Stimulated activated CD4-positive, alpha-beta T cell treated with anti-CD3 and anti-CD28 coated beads, Interleukin-1b, Interleukin-23, amount 100 ng/mL, for 1 hour (primary cell): Measurements from ENCODE around the gene NKAPL.

ENCODE experiments used
- DNase-seq, 2 donors: peaks; one replicate each; pipeline ENCODE4 v3.0.0-alpha.2; 2020; ENCODE audit warnings: low read depth in 2 of 2

Gene NKAPL

DNA sequence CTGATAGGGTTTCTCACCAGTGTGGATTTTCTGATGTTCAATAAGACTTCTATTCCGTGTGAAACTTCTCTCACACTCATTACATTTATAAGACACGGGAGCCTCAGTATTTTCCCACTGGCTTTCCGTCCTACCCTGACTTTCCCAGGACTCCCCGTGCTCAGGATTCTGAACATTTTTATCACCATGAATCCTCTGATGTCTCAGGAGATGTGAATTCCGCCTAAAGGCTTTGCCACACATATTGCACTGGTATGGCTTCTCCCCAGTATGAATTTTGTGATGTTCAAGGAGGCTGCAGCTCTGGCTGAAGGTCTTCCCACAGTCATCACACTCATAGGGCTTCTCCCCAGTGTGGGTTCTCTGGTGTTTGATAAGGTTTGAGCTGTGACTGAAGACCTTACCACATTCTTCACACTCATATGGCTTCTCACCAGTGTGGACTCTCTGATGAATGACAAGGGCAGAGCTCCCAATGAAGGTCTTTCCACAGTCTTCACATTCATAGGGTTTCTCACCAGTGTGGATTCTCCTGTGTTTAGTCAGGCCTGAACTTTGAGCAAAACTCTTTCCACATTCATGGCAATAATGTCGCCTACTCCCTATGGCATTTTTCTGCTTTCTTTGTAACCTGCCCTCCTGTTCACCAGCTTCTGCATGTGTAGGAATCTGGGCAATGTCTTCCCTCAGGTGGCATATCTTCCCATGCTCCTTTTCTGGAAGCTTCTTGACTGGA is 13.7 kb upstream of the NKAPL start:
- DNase-seq, result no peak

DNA sequence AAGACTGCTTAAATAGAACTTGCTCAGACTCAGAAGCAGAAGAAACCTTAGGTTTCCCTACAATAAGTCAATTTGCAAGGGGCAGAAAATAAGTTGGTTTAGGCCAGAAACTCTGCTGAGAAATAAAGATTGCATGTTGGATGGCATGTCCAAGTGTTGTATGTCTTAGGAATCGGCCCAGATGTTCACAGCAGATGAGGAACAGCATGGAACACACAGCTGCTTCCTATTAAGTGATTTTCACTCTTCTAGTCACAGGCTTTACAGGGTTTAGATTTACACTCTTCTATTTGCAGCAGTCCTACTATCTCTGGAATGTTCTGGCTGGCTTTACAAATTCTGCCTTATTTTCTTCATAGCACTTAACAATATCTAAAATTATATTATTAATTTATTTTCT is 10.2 kb upstream of the NKAPL start:
- DNase-seq, result no peak

DNA sequence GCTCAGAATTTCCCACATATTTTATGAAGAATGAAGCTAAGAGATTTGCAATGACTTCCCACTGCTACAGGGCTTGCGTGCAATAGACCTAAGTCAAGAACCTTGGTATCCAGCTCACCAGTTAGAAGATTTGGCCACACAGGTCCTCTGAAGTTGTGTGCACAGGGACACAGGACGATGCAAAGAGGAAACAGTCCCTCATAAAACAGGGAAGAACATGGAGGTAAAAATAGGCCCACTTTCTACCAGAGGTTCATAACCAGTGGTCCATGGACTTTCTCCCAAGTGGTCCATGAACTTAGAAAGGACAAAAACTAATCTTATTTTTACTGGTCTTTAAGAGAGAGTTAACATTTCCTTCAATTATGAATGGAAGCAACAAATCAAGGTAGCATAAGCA is 8.3 kb upstream of the NKAPL start:
- DNase-seq, result no peak

DNA sequence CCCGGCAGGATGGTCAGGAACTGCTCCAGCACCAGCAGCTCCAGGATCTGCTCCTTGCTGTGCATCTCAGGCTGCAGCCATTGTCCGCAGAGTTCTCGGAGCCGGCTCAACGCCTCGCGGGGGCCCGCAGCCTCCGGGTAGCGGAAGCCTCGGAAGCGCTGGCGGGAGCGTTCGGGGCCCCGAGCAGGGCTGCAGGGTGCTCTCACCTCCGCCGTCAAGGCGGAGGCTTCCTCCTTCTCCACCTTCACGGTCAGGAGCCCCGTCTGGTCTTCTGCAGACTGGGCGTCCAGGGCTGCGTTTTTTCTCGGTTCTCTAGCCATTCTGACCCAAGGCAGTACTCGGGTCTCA is 7.5 kb upstream of the NKAPL start:
- no peak for DNase-seq

DNA sequence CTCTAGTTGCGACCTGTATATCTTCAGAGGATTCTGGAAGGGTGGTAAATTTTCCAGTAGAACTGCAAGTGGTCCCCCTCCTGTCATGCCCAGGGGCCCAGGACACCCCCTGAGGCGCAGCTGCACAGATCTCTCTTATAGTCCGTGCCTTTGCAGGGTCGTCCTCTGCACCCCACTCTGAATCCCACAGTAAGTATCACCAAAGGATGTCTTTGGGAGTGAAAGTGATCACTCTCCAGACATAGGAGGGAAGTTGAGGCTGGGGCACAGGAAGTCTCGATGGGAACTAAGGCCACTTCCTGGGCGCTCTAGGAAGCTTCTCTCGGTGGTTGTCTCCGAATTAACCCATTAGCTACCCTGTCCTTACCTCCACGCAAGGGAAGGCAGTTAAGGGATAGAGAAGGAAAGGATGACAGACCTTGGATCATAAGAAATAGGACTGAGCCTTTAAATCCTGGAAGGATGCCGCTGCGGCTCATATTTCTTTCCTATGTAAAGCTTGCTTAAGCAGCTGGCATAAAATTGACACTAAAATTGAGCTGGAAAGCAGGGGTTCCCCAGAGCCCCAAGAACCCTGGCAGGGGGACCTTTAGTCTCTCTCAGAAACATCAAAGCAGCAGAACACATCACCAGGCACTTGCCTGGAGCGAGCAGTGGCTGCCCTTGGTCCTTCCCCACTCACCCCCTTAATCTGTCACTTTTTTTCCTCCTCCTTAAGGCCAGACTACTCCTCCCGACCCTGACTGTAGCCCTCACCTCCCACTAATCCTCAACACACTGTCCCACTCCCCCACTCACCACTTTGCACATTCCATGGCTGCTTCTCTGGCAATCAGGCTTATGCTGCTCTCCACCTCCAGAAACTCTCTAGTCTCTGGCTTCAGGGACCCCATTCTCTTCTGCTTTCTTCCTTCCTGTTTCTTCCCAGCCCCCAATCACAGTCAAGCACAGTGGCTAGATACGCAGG is 6.8 kb upstream of the NKAPL start, which contains the start of gene ZKSCAN4:
TSS of gene ZKSCAN4 (minus strand) at position 261 of the 967 bp plus-strand sequence. CDS start 289 bp downstream, outside the sequence.
- peak; percentile 56 to 74 for DNase-seq

DNA sequence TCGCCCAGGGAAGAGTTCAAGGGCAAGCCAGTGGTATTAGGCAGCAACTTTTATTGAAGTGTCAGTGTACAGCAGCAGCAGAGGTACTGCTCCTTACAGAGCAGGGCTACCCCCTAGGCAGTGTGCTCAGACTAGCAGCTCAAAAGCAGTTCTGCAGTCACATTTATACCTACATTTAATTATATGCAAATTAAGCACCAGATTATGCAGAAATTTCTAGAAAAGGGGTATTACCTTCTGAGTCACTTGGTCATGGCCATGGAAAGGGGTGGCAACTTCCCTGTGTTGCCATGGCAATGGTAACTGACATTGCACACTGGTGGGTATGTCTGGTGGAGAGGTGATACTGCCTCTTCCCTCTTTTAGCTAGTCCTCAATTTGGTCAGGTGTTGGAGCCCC is 5.0 kb upstream of the NKAPL start:
- no peak for DNase-seq

DNA sequence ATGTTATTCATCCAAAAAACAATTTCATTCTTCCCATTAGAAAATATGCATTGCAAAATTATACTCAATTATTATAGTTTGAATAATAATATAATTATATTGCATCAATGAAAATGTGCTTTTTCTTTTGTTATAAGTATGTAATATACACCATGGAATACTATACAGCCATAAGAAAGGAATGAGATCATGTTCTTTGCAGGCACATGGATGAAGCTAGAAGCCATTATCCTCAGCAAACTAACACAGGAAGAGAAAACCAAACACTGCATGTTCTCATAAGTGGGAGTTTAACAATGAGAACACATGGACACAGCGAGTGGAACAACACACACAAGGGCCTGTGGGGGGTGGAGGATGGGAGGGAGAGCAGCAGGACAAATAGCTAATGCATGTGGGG is 2.1 kb upstream of the NKAPL start:
- DNase-seq, result no peak

DNA sequence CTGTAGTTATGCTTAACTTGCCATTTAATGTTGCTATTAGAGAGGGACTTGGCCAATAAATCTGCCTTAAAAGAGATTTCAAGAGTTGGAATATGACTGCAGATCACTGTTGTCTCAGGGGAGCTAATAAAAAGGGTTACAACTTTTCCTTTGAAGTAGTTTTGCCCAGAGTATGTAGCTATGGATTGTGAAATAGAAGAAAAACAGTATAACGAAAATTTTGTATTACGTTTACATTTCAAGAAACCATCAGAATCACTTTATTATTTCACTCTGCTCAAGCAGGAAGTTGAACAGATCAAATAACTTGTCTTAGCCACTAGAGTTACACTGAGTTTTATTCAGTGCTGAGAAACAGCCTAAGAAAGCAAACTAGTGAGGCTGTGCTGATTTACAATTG is 4.8 kb downstream of the NKAPL start:
- no peak for DNase-seq

DNA sequence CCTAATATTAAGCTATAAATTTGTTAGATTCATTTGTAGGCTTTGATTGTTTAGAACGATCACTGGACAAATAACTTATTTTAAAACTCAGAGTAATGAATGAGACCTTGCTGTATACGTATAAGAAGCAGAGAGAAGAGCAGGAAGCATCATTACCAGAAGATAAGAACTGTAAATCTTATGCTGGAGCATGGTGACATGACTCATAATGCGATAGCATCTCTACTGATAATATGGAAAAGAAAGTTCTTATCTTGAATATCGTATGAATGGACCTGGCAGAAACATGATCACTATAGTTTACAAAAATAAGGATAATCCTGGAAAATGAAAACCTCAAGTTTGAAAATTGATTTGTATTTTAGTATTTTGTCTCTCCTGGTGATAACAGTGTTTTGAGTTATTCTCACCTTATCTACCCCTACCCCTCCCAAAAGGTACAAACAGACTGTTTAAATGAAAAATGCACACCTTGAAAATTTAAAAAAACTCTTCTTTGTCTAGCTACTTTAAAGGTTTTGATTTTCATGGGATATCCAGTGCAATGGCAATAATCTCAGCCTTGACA is 5.8 kb downstream of the NKAPL start:
- no peak for DNase-seq

DNA sequence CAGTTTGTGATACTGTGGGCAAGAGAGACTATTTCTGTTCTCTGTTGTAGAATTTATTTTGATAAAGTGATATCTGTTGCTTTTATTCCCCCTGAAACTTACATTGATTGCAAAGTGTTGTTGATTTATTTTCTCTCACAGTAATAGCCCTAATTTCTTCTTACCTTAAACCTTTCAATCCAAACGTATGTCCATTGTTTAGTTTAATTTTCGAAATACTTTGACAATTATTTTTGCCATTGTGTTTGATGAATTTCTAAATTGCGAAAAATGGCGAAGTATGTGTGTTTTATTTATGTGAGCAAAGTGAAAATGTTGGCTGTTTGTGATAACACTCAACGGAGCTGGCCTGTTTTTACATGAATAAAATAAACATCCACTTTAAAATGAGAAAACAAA is 7.5 kb downstream of the NKAPL start:
- DNase-seq, result no peak

DNA sequence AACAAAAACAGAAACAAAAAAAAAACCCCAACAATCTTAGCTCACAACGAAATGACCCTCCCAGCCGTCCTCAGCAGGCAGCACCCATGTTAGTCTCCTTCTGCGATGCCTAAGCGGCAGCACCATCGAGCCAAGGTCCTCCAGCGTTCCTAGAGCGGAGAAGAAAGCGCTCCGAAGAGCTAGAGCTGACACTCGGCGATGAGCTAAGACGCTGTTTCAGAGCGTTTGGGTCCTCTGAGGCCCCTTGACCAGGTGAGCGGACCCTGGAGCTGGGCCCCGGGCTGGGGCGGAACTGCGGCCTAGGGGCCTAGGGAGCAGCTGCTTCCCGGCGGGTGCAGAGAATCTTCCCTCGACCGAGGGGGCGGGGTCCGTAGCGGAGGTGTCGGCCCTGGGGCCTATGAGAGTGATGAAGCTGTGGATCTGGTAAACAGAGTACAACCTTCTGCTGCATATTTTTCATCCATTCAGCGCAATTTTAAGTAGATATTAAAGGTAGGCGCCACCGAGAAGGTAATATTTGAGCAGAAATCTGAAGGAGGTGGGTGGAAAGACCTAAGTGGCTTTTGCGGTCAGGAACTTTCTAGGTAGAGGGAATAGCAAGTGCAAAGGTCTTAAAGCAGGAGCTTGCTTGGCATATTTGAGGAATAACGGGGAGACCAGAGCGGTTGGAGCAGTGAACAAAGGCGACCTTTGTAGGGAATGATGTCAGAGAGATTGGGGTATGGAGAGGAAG is 8.0 kb downstream of the NKAPL start, which contains the start of gene ZSCAN26:
TSS of gene ZSCAN26 (plus strand) at position 182 of the 733 bp plus-strand sequence. CDS start 4,777 bp downstream, outside the sequence.
- peak; percentile 64 to 76 for DNase-seq

DNA sequence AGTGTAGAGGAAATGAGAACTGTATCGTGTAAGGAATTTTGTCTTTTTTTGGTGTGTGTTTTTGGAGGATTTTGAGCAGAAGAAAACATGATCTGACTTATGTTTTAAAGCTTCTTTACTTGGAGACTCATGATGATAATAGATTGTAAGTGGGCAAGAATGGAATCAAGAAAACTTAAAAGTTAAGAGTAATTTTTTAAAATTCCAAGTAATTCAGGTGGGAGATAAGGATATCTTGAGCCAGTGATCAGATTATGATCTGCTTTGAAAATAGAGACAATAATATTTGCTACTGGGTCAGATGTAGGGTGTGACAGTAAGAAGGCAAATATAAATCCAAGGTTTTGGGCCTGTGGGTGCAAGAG is 8.6 kb downstream of the NKAPL start:
- no peak for DNase-seq

DNA sequence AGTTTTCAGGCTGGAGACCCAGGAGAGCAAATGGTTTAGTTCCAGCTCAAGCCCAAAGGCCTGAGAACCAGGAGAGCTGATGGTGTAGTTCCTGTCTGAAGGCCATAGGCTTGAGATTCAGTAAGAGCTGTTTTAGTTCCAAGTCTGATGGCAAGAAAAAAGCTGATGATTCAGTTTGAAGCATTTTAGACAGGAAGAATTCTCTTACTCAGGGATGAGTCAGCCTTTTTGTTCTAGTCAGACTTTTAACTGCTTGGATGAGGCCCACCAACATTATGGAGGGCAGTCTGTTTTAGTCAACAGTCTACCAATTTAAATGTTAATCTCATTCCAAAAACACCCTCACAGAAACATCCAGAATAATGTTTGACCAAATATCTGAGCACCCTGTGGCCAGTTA is 10.4 kb downstream of the NKAPL start:
- no peak for DNase-seq

DNA sequence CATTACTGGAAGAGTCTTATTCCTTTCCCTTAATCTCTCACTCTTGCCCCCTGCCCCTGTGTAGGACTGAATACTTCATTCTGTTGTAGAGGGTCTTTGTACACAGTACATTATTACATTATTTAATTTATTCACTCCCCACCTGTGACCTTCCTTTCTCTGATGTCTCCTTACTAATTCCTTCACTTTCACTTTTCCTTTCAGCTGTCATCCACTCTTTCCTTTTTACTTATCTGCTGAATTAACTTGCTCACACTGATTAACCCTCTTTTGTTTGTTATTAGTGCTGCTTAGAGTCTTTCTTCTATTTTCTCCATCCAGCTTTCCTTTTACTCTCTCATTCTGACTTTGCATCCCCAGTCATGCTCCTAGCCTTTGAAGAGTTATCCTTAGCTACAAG is 15.8 kb downstream of the NKAPL start:
- no peak for DNase-seq

DNA sequence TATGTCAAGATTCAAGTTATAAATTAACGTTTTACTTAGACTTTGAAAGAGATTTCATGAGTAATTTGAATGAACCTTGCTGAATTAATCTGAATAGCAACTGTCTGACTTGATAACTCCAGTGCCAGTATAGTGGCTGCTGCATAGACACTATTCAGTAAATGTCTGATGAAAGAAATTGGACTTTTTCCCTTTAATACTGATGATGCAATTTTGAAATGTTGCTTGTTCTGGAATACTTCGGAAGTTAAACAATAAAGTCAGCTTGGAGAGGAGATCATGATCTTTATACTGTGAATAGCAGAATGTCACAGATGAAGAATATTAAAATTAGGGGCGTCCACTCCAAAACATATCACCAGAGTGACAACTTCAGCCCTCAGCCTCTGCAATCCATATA is 18.6 kb downstream of the NKAPL start:
- DNase-seq, result no peak

DNA sequence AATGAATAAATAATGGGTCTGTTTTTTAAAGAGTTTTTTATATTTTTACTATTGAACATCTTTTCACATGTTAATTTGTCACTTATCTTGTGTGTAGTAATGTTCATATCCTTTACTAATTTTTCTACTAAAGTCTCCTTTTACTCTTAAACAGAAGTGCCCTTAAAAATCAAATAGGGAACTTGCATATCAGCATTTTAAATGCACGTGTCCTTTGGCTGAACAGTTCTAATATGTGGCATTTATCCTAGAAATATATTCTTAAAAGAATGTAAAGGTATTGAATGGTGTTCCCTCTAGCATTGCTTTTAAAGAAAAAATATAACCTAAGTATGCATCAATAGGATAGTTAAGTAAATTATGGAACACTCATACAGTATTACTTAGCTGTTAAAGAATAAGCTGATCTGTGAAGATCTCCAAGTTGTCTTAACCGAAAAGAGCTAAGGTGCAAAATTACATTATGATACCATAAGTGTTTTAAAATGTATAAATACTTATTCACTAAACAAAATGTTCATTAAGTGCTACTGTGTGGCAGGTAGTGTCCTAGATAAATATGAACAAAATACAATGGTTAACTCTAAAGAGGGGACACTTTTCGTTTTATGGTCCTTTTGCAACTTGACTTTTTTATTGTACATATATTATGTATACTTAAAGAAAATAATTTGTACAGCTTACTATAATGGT is 21.6 kb downstream of the NKAPL start:
- DNase-seq, result no peak

DNA sequence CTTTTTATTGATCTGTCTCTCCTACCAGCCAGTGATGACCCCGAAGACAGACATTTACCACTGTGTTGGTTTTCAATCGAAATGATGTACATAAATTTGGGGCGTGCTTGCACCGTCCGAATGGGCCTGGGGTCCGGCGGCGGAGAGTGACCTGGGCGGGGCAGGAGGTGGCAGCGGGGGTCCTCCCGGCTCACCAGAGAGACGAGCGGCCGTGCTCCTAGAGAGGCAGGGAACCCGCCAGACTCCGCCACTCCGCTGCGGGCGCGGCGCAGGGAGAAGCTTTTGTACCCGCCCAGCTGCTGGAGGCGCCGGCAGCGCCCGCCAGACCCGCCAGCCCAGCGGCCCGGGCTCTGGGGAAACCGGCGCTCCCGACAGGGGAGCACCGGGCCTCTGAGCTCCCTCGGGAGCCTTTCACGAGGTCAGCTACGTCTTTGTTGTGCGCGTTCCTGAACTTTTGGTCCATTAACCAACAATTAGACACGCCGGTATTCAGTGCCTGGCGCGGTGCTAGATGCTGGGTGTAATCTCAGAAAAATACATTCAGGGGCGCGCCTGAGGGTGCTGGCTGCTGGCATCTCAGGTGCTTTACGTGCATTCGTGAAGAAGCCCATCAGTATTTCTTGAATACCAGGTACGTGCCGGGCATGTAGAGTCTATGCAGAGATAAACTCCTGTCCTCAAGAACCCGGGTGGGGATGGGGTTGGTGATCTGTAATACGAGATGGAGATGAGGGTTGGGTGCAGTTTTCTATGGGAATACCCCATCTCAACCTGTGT is 22.4 kb downstream of the NKAPL start, which contains the start of gene PGBD1:
TSS of gene PGBD1 (plus strand) at position 285 of the 777 bp plus-strand sequence. CDS start 2,242 bp downstream, outside the sequence.
- DNase-seq, result peak in 1 of 2 donors; percentile 21

DNA sequence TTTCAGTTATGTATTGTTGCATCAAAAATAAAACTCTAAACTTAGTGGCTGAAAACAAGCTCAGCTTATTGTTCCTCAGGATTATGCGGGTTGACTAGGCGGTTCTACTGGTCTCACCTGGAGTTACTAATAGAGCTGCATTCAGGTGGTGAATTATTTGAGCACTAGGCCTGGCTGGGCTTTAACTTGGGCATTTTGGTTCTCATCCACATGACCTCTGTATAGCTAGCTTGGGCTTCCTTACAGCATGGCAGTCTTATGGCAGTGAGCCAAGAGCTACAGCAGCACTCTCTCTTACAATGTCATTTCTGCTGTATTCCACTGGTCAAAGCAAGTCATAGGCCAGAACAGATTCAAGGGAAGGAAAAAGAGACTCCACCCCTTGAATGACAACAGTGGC is 23.8 kb downstream of the NKAPL start:
- no peak for DNase-seq

DNA sequence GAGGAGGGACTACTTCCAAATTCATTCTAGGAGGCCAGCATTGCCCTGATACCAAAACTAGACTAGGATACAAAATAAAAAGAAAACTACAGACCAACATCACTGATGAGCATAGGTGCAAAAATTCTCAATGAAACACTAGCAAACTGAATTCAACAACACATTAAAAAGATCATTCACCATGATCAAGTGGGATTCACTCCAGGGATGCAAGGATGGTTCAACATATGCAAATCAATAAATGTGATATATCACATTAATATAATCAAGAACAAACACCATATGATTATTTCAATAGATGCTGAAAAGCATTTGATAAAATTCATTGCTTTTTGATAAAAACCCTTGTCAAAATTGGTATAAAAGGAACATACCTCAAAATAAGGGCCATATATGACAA is 32.5 kb downstream of the NKAPL start:
- DNase-seq, result no peak

DNA sequence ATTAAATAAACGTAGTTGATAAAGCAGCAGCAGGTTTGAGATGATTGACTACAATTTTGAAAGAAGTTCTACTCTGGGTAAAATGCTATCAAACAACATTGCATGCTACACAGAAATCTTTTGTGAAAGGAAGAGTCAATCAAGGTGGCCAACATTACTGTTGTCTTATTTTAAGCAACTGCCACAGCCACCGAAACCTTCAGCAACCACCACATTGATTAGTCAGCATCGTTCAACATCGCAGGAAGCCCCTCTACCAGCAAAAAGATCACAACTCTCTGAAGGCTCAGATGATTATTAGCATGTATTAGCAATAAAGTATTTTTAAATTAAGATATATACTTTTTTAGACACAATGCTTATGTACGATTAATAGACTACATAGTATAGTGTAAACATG is 36.2 kb downstream of the NKAPL start:
- no peak for DNase-seq
